SJCRH30 (cell line): ENCODE data around the gene HSFX3. TPM values are rescaled to one million over a fixed set of nuclear protein-coding genes. Genes with fewer than 3 reads are reported as not detected.
"Not testable (repeated sequence)": the region's sequence is repeated elsewhere in the genome, so short reads cannot be mapped to it uniquely, and the experiment has no call there.

Source experiments
- DNase-seq, 2 experiments: peaks; one replicate each; pipeline ENCODE4 v3.0.0-alpha.2; 2015 to 2020
- H3K27ac ChIP-seq: fragments of 250-450 bp; sonication (Bioruptor Pico); 2 replicates; pipeline ENCODE4 v1.5.1; 2020; ENCODE audit warnings: mild to moderate bottlenecking, moderate library complexity
- H3K27me3 ChIP-seq: fragments of 250-450 bp; sonication (Bioruptor Pico); 2 replicates; pipeline ENCODE4 v1.5.1; 2020; ENCODE audit warnings: mild to moderate bottlenecking, moderate library complexity
- H3K36me3 ChIP-seq: fragments of 250-450 bp; sonication (Bioruptor Pico); 2 replicates; pipeline ENCODE4 v1.5.1; 2020; ENCODE audit warnings: mild to moderate bottlenecking, moderate library complexity
- H3K4me1 ChIP-seq: fragments of 250-450 bp; sonication (Bioruptor Pico); 2 replicates; pipeline ENCODE4 v1.5.1; 2020; ENCODE audit warnings: mild to moderate bottlenecking, moderate library complexity
- H3K4me3 ChIP-seq: fragments of 250-450 bp; sonication (Bioruptor Pico); 2 replicates; pipeline ENCODE4 v1.5.1; 2020; ENCODE audit warnings: mild to moderate bottlenecking, moderate library complexity
- H3K9me3 ChIP-seq: fragments of 250-450 bp; sonication (Bioruptor Pico); replicated peaks from 2 replicates; pipeline ENCODE4 v1.5.1; 2020; ENCODE audit warnings: mild to moderate bottlenecking, moderate library complexity
- total RNA-seq: library from RNA; depleted of rRNA; stranded (reverse); fragments of >200 nt; shearing (Covaris generic); gene quantifications from 2 replicates; pipeline ENCODE4 v1.2.3, GENCODE V29; 2014

The HSFX3 gene
- total RNA-seq, 1 experiment from 2014 or later = not detected

GRCh38 chrX:149555251-149555650 is 5.5 kb upstream of the HSFX3 start:
- not testable (repeated sequence) for H3K27me3 ChIP-seq, H3K4me3 ChIP-seq, H3K4me1 ChIP-seq, H3K9me3 ChIP-seq, DNase-seq, H3K36me3 ChIP-seq, H3K27ac ChIP-seq

- H3K4me3 ChIP-seq, H3K9me3 ChIP-seq, H3K27me3 ChIP-seq, H3K27ac ChIP-seq, H3K36me3 ChIP-seq, H3K4me1 ChIP-seq, DNase-seq: not testable (repeated sequence)
Measured at GRCh38 chrX:149551939-149552248, 2.2 kb upstream of the HSFX3 start.

- H3K9me3 ChIP-seq, H3K27ac ChIP-seq, H3K36me3 ChIP-seq, H3K27me3 ChIP-seq, H3K4me3 ChIP-seq, DNase-seq, H3K4me1 ChIP-seq: not testable (repeated sequence)
Measured at GRCh38 chrX:149551245-149551938, 1.7 kb upstream of the HSFX3 start.

- not testable (repeated sequence) for H3K36me3 ChIP-seq, H3K4me3 ChIP-seq, H3K27me3 ChIP-seq, H3K4me1 ChIP-seq, H3K27ac ChIP-seq, DNase-seq, H3K9me3 ChIP-seq
Measured at GRCh38 chrX:149550454-149550853, 730 bp upstream of the HSFX3 start.

GRCh38 chrX:149547782-149548181 is 1.9 kb downstream of the HSFX3 start:
- not testable (repeated sequence) for H3K27me3 ChIP-seq, DNase-seq, H3K27ac ChIP-seq, H3K4me3 ChIP-seq, H3K36me3 ChIP-seq, H3K4me1 ChIP-seq, H3K9me3 ChIP-seq

GRCh38 chrX:149546962-149547361 is 2.8 kb downstream of the HSFX3 start:
- not testable (repeated sequence) for H3K4me1 ChIP-seq, DNase-seq, H3K9me3 ChIP-seq, H3K36me3 ChIP-seq, H3K27ac ChIP-seq, H3K27me3 ChIP-seq, H3K4me3 ChIP-seq

- not testable (repeated sequence) for H3K4me3 ChIP-seq, H3K27me3 ChIP-seq, H3K9me3 ChIP-seq, H3K27ac ChIP-seq, H3K4me1 ChIP-seq, DNase-seq, H3K36me3 ChIP-seq
Measured at GRCh38 chrX:149545545-149546543, 3.9 kb downstream of the HSFX3 start.

GRCh38 chrX:149541521-149542047 is 8.1 kb downstream of the HSFX3 start:
- H3K27me3 ChIP-seq = no peaks in the 10 kb centered on the region
- DNase-seq = peak in 1 of 2 experiments; percentile 7

GRCh38 chrX:149540621-149541520 is 8.9 kb downstream of the HSFX3 start, which contains the start of gene EOLA1:
EOLA1 (plus strand) TSS chrX:149541012; CDS start chrX:149545631, 4,619 bp downstream.
- Histone ChIP-seq H3K27me3 (no peaks in the 10 kb centered on the region), H3K9me3 (no peaks in the 10 kb centered on the region)

More at GRCh38 chrX:149541521-149542047, 8.1 kb downstream of the HSFX3 start:
- peak overlapping the region; percentile 71 for H3K4me3 ChIP-seq
- no peaks in the 10 kb centered on the region for H3K36me3 ChIP-seq
- no peaks in the 10 kb centered on the region for H3K9me3 ChIP-seq
- no peaks in the 10 kb centered on the region for H3K4me1 ChIP-seq
- H3K27ac ChIP-seq = peak overlapping the region; percentile 85

GRCh38 chrX:149540131-149540620 is 9.5 kb downstream of the HSFX3 start:
- Histone ChIP-seq H3K36me3 (no peaks in the 10 kb centered on the region), H3K4me1 (no peaks in the 10 kb centered on the region), H3K27ac (peak overlapping the region; percentile 85), H3K4me3 (peak overlapping the region; percentile 71), H3K27me3 (no peaks in the 10 kb centered on the region), H3K9me3 (no peaks in the 10 kb centered on the region)
- peak; percentile 91 for DNase-seq

More at GRCh38 chrX:149540621-149541520, 8.9 kb downstream of the HSFX3 start, which contains the start of gene EOLA1:
- Histone ChIP-seq H3K36me3 (no peaks in the 10 kb centered on the region), H3K4me1 (no peaks in the 10 kb centered on the region), H3K4me3 (peak within 1 kb of the TSS; percentile 71), H3K27ac (peak within 1 kb of the TSS; percentile 85)
- DNase-seq = peak; percentile 90 to 92

- H3K9me3 ChIP-seq = no peaks in the 10 kb centered on the region
- DNase-seq = peak; percentile 86
Measured at GRCh38 chrX:149539283-149540130, 10.2 kb downstream of the HSFX3 start.

GRCh38 chrX:149537474-149537873 is 12.2 kb downstream of the HSFX3 start:
- H3K36me3 ChIP-seq, DNase-seq, H3K4me3 ChIP-seq, H3K4me1 ChIP-seq, H3K27me3 ChIP-seq, H3K27ac ChIP-seq, H3K9me3 ChIP-seq: not testable (repeated sequence)

More at GRCh38 chrX:149539283-149540130, 10.2 kb downstream of the HSFX3 start:
- Histone ChIP-seq H3K27me3 (no peaks in the 10 kb centered on the region), H3K4me3 (peak overlapping the region; percentile 62), H3K4me1 (no peaks in the 10 kb centered on the region), H3K27ac (no peak overlapping the region), H3K36me3 (no peaks in the 10 kb centered on the region)

GRCh38 chrX:149534926-149535602 is 14.7 kb downstream of the HSFX3 start:
- not testable (repeated sequence) for H3K4me3 ChIP-seq, H3K4me1 ChIP-seq, H3K27me3 ChIP-seq, H3K9me3 ChIP-seq, DNase-seq, H3K36me3 ChIP-seq, H3K27ac ChIP-seq
